OCI-LY1 (cell line): Measurements from ENCODE around the gene HDAC7.

Experiments
- EZH2 ChIP-seq: fragments of 200-600 bp; sonication (generic), shearing (Covaris generic); IDR thresholded peaks from 2 replicates; pipeline ENCODE4 v1.8.0; 2017; ENCODE audit warnings: borderline replicate concordance, mixed run types, mild to moderate bottlenecking, antibody characterized with exemption, low read length, moderate library complexity, mixed read lengths
- TF ChIP-seq, protein P1 (sequence below): fragments of 200-600 bp; sonication (generic), shearing (Covaris generic); IDR thresholded peaks from 2 replicates; pipeline ENCODE4 v1.5.1; 2017; ENCODE audit warnings: mild to moderate bottlenecking, antibody characterized with exemption, low read length, moderate library complexity, mixed read lengths

DNA sequence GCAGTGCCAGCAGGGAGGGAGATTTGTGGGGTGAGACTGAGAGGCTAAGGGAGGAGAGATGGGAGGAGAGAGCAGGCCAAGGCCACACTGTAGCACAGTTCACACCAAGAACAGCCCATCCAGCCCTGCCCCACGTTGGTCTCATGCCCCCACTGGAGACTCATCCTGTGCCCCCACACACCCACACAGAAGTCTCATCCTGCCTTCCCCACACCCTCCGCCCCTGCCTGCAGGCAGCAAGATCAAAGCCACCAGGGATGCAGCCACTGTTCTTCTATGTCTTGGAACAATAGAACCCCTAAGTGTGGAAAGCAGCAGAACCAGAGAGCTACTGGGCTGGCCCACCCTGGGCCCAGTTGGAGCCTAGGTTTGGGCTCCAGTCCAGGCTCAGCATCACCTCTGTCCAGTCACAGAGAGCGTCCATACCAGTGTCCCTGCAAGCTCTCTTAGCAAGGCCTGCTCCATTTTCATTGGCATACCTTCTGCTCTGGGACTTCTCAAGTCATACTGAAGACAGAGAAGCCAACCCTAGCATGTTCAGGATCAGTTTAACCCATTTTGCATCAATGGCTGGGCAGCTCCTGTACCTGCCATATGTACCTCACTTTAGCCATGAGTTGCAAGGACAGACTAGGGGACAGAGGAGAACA lies 31.7 kb upstream of the HDAC7 start:
- no peak for TF ChIP-seq EZH2
- TF ChIP-seq, protein P1, sequence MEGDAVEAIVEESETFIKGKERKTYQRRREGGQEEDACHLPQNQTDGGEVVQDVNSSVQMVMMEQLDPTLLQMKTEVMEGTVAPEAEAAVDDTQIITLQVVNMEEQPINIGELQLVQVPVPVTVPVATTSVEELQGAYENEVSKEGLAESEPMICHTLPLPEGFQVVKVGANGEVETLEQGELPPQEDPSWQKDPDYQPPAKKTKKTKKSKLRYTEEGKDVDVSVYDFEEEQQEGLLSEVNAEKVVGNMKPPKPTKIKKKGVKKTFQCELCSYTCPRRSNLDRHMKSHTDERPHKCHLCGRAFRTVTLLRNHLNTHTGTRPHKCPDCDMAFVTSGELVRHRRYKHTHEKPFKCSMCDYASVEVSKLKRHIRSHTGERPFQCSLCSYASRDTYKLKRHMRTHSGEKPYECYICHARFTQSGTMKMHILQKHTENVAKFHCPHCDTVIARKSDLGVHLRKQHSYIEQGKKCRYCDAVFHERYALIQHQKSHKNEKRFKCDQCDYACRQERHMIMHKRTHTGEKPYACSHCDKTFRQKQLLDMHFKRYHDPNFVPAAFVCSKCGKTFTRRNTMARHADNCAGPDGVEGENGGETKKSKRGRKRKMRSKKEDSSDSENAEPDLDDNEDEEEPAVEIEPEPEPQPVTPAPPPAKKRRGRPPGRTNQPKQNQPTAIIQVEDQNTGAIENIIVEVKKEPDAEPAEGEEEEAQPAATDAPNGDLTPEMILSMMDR: no peak
